GM12878 (cell line): ENCODE results near the gene GPER1. TPM values are rescaled to one million over a fixed set of nuclear protein-coding genes. Genes with fewer than 3 reads are reported as not detected.

ENCODE experiments used
- ATAC-seq: fragments of 200-7000 bp; cut with Tn5 transposase; 3 replicates; pipeline ENCODE4 v1.9.1; 2020; ENCODE audit warnings: mild to moderate bottlenecking, moderate library complexity
- BruUV-seq: library from RNA; stranded (reverse); fragments of 400-500 nt; replicated peaks from 2 replicates; lab custom pipeline; 2021; lab: Mats Ljungman, UMichigan
- CTCF ChIA-PET: fragments of 300-600 bp; sonication (Branson Sonifier 250); formaldehyde crosslinking; extraction: SDS; loops from one replicate; lab custom pipeline; 2021; ENCODE audit warnings: inconsistent platforms; lab: Yijun Ruan, JAX
- POLR2A ChIA-PET: fragments of 350-600 bp; formaldehyde crosslinking; extraction: SDS; loops from one replicate; lab custom pipeline; 2021; ENCODE audit warnings: inconsistent platforms; lab: Charles Lee
- RAD21 ChIA-PET: fragments of 300-600 bp; sonication (Branson Sonifier 250); formaldehyde crosslinking; loops from one replicate; lab custom pipeline; 2023; ENCODE audit warnings: antibody characterized with exemption; ENCODE audit not compliant: unreplicated experiment; lab: Charles Lee
- SMC1A ChIA-PET: fragments of 300-600 bp; sonication (Branson Sonifier 250); formaldehyde crosslinking; loops from one replicate; lab custom pipeline; 2023; ENCODE audit not compliant: unreplicated experiment, uncharacterized antibody; lab: Charles Lee
- DNase-seq: peaks from one replicate; pipeline ENCODE4 v3.0.0-alpha.2; 2011; ENCODE audit warnings: low read depth, low spot score
- FAIRE-seq: peaks from 3 replicates; lab custom pipeline; 2011; peaks lifted over from hg19 to GRCh38; lab: Jason Lieb, UNC
- H2AFZ ChIP-seq: 2 replicates; pipeline ENCODE4 v1.6.0; 2011; ENCODE audit warnings: low read depth, low read length, control low read depth; ENCODE audit not compliant: control insufficient read depth
- H3K27ac ChIP-seq: 2 replicates; pipeline ENCODE4 v1.5.1; 2011; ENCODE audit warnings: control low read depth; ENCODE audit not compliant: control insufficient read depth, insufficient read depth
- H3K27me3 ChIP-seq, 2 experiments: replicated peaks in 1 of 2; 2 replicates each; pipeline versions ENCODE4 v1.6.0 to v1.6.1; 2011; ENCODE audit warnings: low read length in 1 of 2; ENCODE audit not compliant: control insufficient read depth in 2 of 2, insufficient read depth in 2 of 2
- H3K36me3 ChIP-seq, 2 experiments: 2 replicates each; pipeline ENCODE4 v1.5.1; 2011; ENCODE audit warnings: low read length in 1 of 2; ENCODE audit not compliant: control insufficient read depth in 2 of 2, insufficient read depth in 2 of 2
- H3K4me1 ChIP-seq: 2 replicates; pipeline ENCODE4 v1.6.1; 2011; ENCODE audit warnings: mild to moderate bottlenecking, low read length, moderate library complexity, mixed read lengths; ENCODE audit not compliant: control insufficient read depth, insufficient read depth
- H3K4me2 ChIP-seq: 2 replicates; pipeline ENCODE4 v1.6.0; 2011; ENCODE audit warnings: control low read depth; ENCODE audit not compliant: control insufficient read depth, insufficient read depth
- H3K4me3 ChIP-seq: fragments of 200-600 bp; sonication (generic); 2 replicates; pipeline ENCODE4 v1.5.1; 2016
- H3K79me2 ChIP-seq: 2 replicates; pipeline ENCODE4 v1.6.0; 2011; ENCODE audit warnings: low read length; ENCODE audit not compliant: control insufficient read depth, insufficient read depth
- H3K9ac ChIP-seq: 2 replicates; pipeline ENCODE4 v1.8.0; 2011; ENCODE audit warnings: low read length, control low read depth, mixed read lengths; ENCODE audit not compliant: control insufficient read depth, insufficient read depth
- H3K9me3 ChIP-seq: replicated peaks from 3 replicates; pipeline ENCODE4 v1.5.1; 2011; ENCODE audit warnings: mild to moderate bottlenecking, low read length; ENCODE audit not compliant: control insufficient read depth, insufficient read depth
- H4K20me1 ChIP-seq: 2 replicates; pipeline ENCODE4 v1.6.0; 2011; ENCODE audit not compliant: control insufficient read depth, insufficient read depth
- FOXK2 ChIP-seq: fragments of 450-650 bp; IDR thresholded peaks from 2 replicates; pipeline ENCODE4 v1.6.1; 2017; ENCODE audit warnings: mild to moderate bottlenecking, moderate library complexity
- IRF4 ChIP-seq: IDR thresholded peaks from 2 replicates; pipeline ENCODE4 v1.6.1; 2011; ENCODE audit warnings: low read depth, low read length
- KLF5 ChIP-seq: fragments of 450-650 bp; IDR thresholded peaks from 2 replicates; pipeline ENCODE4 v1.6.1; 2014; ENCODE audit warnings: mild to moderate bottlenecking; ENCODE audit not compliant: partially characterized antibody
- STAT3 ChIP-seq: IDR thresholded peaks from 2 replicates; pipeline ENCODE4 v1.6.1; 2011; ENCODE audit warnings: low read depth, low read length, improper control_type of control experiment
- TCF3 ChIP-seq: IDR thresholded peaks from 2 replicates; pipeline ENCODE4 v1.6.1; 2012; ENCODE audit warnings: low read depth, mild to moderate bottlenecking, low read length, borderline replicate concordance; ENCODE audit not compliant: insufficient read depth
- WGBS: methylation state at CpG from one replicate; pipeline ENCODE4 v1.1.6; 2016; ENCODE audit warnings: low lambda C conversion rate; ENCODE audit not compliant: insufficient replicate concordance, insufficient coverage; ENCODE audit errors: missing lambda C conversion rate; 5-methylcytosine and 5-hydroxymethylcytosine counted together
- in situ Hi-C: fragments of 300-500 bp; cut with MboI; formaldehyde crosslinking; loops from 9 replicates; pipeline ENCODE4 v1.14.3; 2018; ENCODE audit warnings: mixed read lengths
- intact Hi-C: fragments of 100-400 bp; cut with micrococcal nuclease; formaldehyde crosslinking; loops from one replicate; pipeline ENCODE4 v1.14.2; 2022; ENCODE audit not compliant: unreplicated experiment
- polyA plus RNA-seq, 11 experiments: library from polyadenylated mRNA; depleted of rRNA in 4 of 11; unstranded in 6 of 11; stranded (reverse) in 5 of 11; fragments of >200 nt; fragmentation: Nextera tagmentation in 4 of 11; fragmentation: Illumina TruSeq in 1 of 11; extraction: Ambion mirVana in 4 of 11; extraction: Trizol in 1 of 11; gene quantifications; 1 replicate in 1 of 11; 2 replicates in 10 of 11; pipeline versions ENCODE4 v1.2.1 to v1.2.3, GENCODE V29; 2011 to 2016; ENCODE audit warnings: inconsistent platforms in 2 of 11, missing spikeins in 2 of 11, low read depth in 1 of 11
- total RNA-seq, 4 experiments: library from RNA; depleted of rRNA in 3 of 4; stranded (reverse); fragments of >200 nt in 3 of 4; fragmentation: Illumina TruSeq in 1 of 4; extraction: Trizol in 1 of 4; gene quantifications; 2 replicates each; pipeline versions ENCODE4 v1.2.1 to v1.2.3, GENCODE V29; 2013 to 2021
- TF ChIP-seq, protein P1 (sequence below): IDR thresholded peaks from 2 replicates; pipeline ENCODE4 v1.6.1; 2012; ENCODE audit warnings: improper control_type of control experiment, low read depth, low read length; ENCODE audit not compliant: insufficient replicate concordance
- TF ChIP-seq, protein P2 (sequence below): fragments of 450-650 bp; IDR thresholded peaks from 2 replicates; pipeline ENCODE4 v1.6.1; 2017; ENCODE audit warnings: mild to moderate bottlenecking, moderate library complexity
- TF ChIP-seq, protein P3 (sequence below): IDR thresholded peaks from 2 replicates; pipeline ENCODE4 v1.6.1; 2011; ENCODE audit warnings: borderline replicate concordance, low read depth, mild to moderate bottlenecking, moderate library complexity, low read length; ENCODE audit not compliant: insufficient read depth, poor library complexity, severe bottlenecking

GPER1 gene
- total and polyA plus RNA-seq, 10 of the 15 experiments (the other 5 are each of a cell fraction or from before 2014, with no cell fraction given) = 0.03 to 6.5 (median 2.6) TPM

DNA sequence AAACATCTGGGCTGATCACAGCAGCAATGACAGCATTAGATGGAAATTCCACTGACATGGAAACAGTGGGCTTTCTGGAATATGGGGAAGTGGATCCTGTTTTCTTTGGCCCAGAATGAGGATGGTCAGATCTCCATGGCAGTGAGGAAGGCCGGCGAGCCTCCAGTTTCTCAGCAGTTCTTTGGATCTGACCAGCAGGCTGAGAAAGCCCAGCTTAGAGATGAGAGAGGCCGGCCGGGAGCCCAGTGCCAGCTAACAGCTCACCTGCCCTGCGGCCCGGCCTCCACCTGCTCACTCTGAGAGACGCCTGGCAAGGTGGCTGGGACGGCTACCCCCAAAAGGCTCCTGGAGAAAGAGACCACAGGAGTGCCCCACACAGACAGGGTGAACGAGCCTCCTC lies 24.2 kb downstream of the GPER1 start (continued):
- TF ChIP-seq, protein P1, sequence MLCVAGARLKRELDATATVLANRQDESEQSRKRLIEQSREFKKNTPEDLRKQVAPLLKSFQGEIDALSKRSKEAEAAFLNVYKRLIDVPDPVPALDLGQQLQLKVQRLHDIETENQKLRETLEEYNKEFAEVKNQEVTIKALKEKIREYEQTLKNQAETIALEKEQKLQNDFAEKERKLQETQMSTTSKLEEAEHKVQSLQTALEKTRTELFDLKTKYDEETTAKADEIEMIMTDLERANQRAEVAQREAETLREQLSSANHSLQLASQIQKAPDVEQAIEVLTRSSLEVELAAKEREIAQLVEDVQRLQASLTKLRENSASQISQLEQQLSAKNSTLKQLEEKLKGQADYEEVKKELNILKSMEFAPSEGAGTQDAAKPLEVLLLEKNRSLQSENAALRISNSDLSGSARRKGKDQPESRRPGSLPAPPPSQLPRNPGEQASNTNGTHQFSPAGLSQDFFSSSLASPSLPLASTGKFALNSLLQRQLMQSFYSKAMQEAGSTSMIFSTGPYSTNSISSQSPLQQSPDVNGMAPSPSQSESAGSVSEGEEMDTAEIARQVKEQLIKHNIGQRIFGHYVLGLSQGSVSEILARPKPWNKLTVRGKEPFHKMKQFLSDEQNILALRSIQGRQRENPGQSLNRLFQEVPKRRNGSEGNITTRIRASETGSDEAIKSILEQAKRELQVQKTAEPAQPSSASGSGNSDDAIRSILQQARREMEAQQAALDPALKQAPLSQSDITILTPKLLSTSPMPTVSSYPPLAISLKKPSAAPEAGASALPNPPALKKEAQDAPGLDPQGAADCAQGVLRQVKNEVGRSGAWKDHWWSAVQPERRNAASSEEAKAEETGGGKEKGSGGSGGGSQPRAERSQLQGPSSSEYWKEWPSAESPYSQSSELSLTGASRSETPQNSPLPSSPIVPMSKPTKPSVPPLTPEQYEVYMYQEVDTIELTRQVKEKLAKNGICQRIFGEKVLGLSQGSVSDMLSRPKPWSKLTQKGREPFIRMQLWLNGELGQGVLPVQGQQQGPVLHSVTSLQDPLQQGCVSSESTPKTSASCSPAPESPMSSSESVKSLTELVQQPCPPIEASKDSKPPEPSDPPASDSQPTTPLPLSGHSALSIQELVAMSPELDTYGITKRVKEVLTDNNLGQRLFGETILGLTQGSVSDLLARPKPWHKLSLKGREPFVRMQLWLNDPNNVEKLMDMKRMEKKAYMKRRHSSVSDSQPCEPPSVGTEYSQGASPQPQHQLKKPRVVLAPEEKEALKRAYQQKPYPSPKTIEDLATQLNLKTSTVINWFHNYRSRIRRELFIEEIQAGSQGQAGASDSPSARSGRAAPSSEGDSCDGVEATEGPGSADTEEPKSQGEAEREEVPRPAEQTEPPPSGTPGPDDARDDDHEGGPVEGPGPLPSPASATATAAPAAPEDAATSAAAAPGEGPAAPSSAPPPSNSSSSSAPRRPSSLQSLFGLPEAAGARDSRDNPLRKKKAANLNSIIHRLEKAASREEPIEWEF = no peak
- TF ChIP-seq STAT3 (no peak), FOXK2 (no peak)
- TF ChIP-seq, all 136 proteins: peak for 0

DNA sequence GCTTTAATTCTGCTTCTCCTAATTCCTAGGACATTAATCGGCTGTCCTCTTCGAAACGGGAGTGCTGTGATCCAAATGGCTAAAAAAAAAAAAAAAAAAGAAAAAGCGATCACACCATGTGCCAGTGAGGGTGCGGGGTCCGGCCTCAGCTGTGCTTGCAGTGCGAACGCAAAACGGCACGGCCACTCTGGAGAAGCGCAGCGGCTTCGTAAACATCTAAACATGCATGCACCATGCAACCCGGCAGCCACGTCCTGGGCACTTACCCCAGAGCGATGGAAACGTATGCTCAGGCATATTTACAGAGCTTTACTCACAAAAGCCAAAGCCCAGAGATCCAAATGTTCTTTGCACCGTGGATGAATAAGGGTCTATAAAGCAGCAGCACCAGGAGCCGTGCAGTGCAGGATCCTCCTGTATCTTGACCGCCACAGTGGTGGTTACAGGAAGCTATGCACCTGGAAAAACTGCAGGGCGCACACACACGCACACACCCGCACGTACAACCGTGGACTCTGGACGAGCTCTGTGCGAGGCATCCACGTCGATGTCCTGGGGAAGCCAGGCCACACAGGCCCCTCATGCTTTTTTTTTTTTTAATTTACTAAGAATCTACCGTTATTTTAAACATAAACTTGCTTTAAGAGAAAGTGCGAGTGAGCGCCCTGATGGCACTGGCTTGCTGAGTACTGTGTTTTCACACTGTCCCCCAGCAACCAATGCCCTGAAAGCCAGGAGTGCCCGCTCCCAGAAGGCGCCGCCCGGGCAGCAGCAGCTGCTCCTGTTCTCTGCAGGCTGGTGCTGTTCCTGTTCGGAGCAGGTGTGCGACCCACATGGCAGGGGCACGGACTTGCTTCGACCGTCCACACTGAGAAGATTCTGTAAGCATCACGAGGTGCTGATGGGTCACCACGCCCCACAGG lies 25.0 kb downstream of the GPER1 start:
- no peaks in the 10 kb centered on the region for H4K20me1 ChIP-seq
- intact Hi-C loops = no loop called here
- no peaks in the 10 kb centered on the region for H3K4me1 ChIP-seq
- H3K4me2 ChIP-seq = no peak overlapping the region
- ChIA-PET CTCF (no interaction called here), RAD21 (no interaction called here), SMC1A (interaction anchor here (1.1 to 1.3 kb wide), 2 partner anchors 9 to 14 kb away, joined by 3 to 5 read pairs; no protein-coding TSS in a partner anchor), POLR2A (no interaction called here)
- in situ Hi-C loops = no loop called here
- FAIRE-seq (no peak), DNase-seq (no peak), ATAC-seq (no peak)
- BruUV-seq = no TSS peak
- H3K9me3 ChIP-seq = no peaks in the 10 kb centered on the region
- TF ChIP-seq TCF3 (0 out of 2 replicates have a peak, but pooled peaks have one; percentile 38), KLF5 (no peak), IRF4 (no peak)
- TF ChIP-seq, protein P2, sequence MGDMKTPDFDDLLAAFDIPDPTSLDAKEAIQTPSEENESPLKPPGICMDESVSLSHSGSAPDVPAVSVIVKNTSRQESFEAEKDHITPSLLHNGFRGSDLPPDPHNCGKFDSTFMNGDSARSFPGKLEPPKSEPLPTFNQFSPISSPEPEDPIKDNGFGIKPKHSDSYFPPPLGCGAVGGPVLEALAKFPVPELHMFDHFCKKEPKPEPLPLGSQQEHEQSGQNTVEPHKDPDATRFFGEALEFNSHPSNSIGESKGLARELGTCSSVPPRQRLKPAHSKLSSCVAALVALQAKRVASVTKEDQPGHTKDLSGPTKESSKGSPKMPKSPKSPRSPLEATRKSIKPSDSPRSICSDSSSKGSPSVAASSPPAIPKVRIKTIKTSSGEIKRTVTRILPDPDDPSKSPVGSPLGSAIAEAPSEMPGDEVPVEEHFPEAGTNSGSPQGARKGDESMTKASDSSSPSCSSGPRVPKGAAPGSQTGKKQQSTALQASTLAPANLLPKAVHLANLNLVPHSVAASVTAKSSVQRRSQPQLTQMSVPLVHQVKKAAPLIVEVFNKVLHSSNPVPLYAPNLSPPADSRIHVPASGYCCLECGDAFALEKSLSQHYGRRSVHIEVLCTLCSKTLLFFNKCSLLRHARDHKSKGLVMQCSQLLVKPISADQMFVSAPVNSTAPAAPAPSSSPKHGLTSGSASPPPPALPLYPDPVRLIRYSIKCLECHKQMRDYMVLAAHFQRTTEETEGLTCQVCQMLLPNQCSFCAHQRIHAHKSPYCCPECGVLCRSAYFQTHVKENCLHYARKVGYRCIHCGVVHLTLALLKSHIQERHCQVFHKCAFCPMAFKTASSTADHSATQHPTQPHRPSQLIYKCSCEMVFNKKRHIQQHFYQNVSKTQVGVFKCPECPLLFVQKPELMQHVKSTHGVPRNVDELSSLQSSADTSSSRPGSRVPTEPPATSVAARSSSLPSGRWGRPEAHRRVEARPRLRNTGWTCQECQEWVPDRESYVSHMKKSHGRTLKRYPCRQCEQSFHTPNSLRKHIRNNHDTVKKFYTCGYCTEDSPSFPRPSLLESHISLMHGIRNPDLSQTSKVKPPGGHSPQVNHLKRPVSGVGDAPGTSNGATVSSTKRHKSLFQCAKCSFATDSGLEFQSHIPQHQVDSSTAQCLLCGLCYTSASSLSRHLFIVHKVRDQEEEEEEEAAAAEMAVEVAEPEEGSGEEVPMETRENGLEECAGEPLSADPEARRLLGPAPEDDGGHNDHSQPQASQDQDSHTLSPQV = no peak
- TF ChIP-seq, protein P3, sequence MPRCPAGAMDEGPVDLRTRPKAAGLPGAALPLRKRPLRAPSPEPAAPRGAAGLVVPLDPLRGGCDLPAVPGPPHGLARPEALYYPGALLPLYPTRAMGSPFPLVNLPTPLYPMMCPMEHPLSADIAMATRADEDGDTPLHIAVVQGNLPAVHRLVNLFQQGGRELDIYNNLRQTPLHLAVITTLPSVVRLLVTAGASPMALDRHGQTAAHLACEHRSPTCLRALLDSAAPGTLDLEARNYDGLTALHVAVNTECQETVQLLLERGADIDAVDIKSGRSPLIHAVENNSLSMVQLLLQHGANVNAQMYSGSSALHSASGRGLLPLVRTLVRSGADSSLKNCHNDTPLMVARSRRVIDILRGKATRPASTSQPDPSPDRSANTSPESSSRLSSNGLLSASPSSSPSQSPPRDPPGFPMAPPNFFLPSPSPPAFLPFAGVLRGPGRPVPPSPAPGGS = peak; percentile 92
- no peak overlapping the region for H3K9ac ChIP-seq
- no peak overlapping the region for H3K4me3 ChIP-seq
- H3K36me3 ChIP-seq = peaks cover 0 to 1% of the 10 kb centered on the region in 2 experiments; a peak in 2 of 4 replicates
- no peaks in the 10 kb centered on the region for H3K27me3 ChIP-seq
- no peaks in the 10 kb centered on the region for H3K79me2 ChIP-seq
- H3K27ac ChIP-seq = no peak overlapping the region
- H2AFZ ChIP-seq = no peak overlapping the region
- WGBS = 97% methylated on average over 43 of the region's 43 CpGs
